Esophagus muscularis mucosa (tissue), 4 donors: ENCODE data around the gene NFATC3.

Experiments used
- EP300 ChIP-seq: sonication (generic); formaldehyde crosslinking; IDR thresholded peaks from one replicate; pipeline ENCODE4 v1.6.1; 2017; ENCODE audit warnings: antibody characterized with exemption
- POLR2A ChIP-seq: fragments of 450-650 bp; IDR thresholded peaks from one replicate; pipeline ENCODE4 v1.6.1; 2017; ENCODE audit warnings: antibody characterized with exemption, moderate library complexity, mild to moderate bottlenecking, low read depth
- TF ChIP-seq, protein P1 (sequence below), 3 experiments: fragments of 200-600 bp in 2 of 3; fragments of 450-650 bp in 1 of 3; sonication (generic) in 2 of 3; IDR thresholded peaks; one replicate each; pipeline ENCODE4 v1.5.1; 2017 to 2019; ENCODE audit warnings: antibody characterized with exemption in 3 of 3, mild to moderate bottlenecking in 2 of 3, moderate library complexity in 1 of 3

- TF ChIP-seq POLR2A (no peak), EP300 (no peak)
- TF ChIP-seq, protein P1, sequence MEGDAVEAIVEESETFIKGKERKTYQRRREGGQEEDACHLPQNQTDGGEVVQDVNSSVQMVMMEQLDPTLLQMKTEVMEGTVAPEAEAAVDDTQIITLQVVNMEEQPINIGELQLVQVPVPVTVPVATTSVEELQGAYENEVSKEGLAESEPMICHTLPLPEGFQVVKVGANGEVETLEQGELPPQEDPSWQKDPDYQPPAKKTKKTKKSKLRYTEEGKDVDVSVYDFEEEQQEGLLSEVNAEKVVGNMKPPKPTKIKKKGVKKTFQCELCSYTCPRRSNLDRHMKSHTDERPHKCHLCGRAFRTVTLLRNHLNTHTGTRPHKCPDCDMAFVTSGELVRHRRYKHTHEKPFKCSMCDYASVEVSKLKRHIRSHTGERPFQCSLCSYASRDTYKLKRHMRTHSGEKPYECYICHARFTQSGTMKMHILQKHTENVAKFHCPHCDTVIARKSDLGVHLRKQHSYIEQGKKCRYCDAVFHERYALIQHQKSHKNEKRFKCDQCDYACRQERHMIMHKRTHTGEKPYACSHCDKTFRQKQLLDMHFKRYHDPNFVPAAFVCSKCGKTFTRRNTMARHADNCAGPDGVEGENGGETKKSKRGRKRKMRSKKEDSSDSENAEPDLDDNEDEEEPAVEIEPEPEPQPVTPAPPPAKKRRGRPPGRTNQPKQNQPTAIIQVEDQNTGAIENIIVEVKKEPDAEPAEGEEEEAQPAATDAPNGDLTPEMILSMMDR (IDR thresholded peaks at IDR 0.05) = no peak
Measured at GRCh38 chr16:68130520-68130919, 45.4 kb downstream of the NFATC3 start.
